ENCODE data around the gene MRRF. TPM values are rescaled to one million over a fixed set of nuclear protein-coding genes. Genes with fewer than 3 reads are reported as not detected.
"Not testable (repeated sequence)": the region's sequence is repeated elsewhere in the genome, so short reads cannot be mapped to it uniquely, and the experiment has no call there.

MRRF gene
- total and polyA plus RNA-seq, 2 experiments from 2014 or later, result 23.7 to 30.8 TPM

- TF ChIP-seq EZH2 (IDR thresholded peaks at IDR 0.05; ENCODE audit: insufficient read depth, poor library complexity, severe bottlenecking) (no peak), EZH2phosphoT487 (IDR thresholded peaks at IDR 0.05; ENCODE audit: insufficient read depth, low read depth) (no peak)
- WGBS, 2 experiments (ENCODE audit: low coverage in 1 of 2, low lambda C conversion rate in 2 of 2, missing lambda C conversion rate in 2 of 2), result 0 to 3% methylated on average over 1 of the region's 1 CpG
- DNase-seq, result peak; percentile 13
- H3K9me3 ChIP-seq (ENCODE audit: low read depth), result no peaks in the 10 kb centered on the region
- no peak overlapping the region for H3K9ac ChIP-seq
- peaks cover 19% of the 10 kb centered on the region; the same call in 1 of the 2 replicates for H3F3A ChIP-seq (ENCODE audit: insufficient read depth)
- H3K4me1 ChIP-seq (ENCODE audit: insufficient read depth), result peaks cover 15% of the 10 kb centered on the region; the same call in 1 of the 2 replicates
- H3K4me3 ChIP-seq, result no peak overlapping the region
- 0 out of 2 replicates have a peak overlapping the region, but pooled peaks have one; percentile 0 for H3K27ac ChIP-seq
- no peaks in the 10 kb centered on the region for H3K27me3 ChIP-seq (replicated peaks; ENCODE audit: insufficient read depth)
- H4K20me1 ChIP-seq (ENCODE audit: insufficient read depth), result no peaks in the 10 kb centered on the region
- in situ Hi-C loops (cut with MboI), result no loop called here
- peaks cover 3% of the 10 kb centered on the region; the same call in 1 of the 2 replicates for H3K79me2 ChIP-seq (ENCODE audit: insufficient read depth)
- no peak overlapping the region for H3K4me2 ChIP-seq (ENCODE audit: unreplicated experiment)
- no peak overlapping the region for H2AFZ ChIP-seq
- peaks cover 30% of the 10 kb centered on the region; the same call in 1 of the 2 replicates for H3K36me3 ChIP-seq (ENCODE audit: low read depth)
- H3K9me2 ChIP-seq (ENCODE audit: insufficient read depth), result no peaks in the 10 kb centered on the region
Observed at GRCh38 chr9:122325124-122325523, 60.4 kb downstream of the MRRF start.

DNA sequence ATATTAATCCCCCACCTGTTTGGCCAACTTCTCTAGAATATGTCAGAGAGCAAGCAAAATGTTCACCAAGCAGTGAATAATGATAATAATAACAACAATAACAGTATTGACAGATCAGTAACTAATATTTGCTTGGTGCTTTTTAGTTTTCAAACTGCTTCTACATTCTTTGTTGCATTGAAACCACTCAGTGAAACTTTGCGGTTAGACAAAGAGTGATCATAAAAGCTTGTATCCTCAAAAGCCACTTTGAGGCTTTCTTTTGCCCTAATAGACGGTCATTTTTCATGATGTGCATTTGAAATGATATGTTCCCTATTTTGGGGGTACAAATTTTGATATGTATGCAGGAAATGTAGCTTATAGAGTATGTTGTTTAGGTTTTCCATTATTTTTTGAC is 62.5 kb downstream of the MRRF start:
- H2AFZ ChIP-seq, result no peak overlapping the region
- H3K27me3 ChIP-seq (replicated peaks; ENCODE audit: insufficient read depth), result no peaks in the 10 kb centered on the region
- H3K9ac ChIP-seq, result no peak overlapping the region
- 95 to 100% methylated on average over 2 of the region's 2 CpGs for WGBS, 2 experiments (ENCODE audit: low coverage in 1 of 2, low lambda C conversion rate in 2 of 2, missing lambda C conversion rate in 2 of 2)
- no peak for DNase-seq
- no peaks in the 10 kb centered on the region for H3K79me2 ChIP-seq (ENCODE audit: insufficient read depth)
- H3K36me3 ChIP-seq (ENCODE audit: low read depth), result peaks cover 26% of the 10 kb centered on the region; the same call in 1 of the 2 replicates
- in situ Hi-C loops (cut with MboI), result no loop called here
- H4K20me1 ChIP-seq (ENCODE audit: insufficient read depth), result no peaks in the 10 kb centered on the region
- peaks cover 15% of the 10 kb centered on the region; the same call in 1 of the 2 replicates for H3K4me1 ChIP-seq (ENCODE audit: insufficient read depth)
- no peaks in the 10 kb centered on the region for H3K9me3 ChIP-seq (ENCODE audit: low read depth)
- H3K4me2 ChIP-seq (ENCODE audit: unreplicated experiment), result no peak overlapping the region
- no peak overlapping the region for H3K27ac ChIP-seq
- TF ChIP-seq EZH2 (IDR thresholded peaks at IDR 0.05; ENCODE audit: insufficient read depth, poor library complexity, severe bottlenecking), result no peak
- TF ChIP-seq EZH2phosphoT487 (IDR thresholded peaks at IDR 0.05; ENCODE audit: insufficient read depth, low read depth), result no peak
- H3K4me3 ChIP-seq, result no peak overlapping the region
- H3K9me2 ChIP-seq (ENCODE audit: insufficient read depth), result no peaks in the 10 kb centered on the region
- peaks cover 19% of the 10 kb centered on the region; the same call in 1 of the 2 replicates for H3F3A ChIP-seq (ENCODE audit: insufficient read depth)

- Histone ChIP-seq H3K4me1 (ENCODE audit: insufficient read depth) (peaks cover 11% of the 10 kb centered on the region; the same call in 1 of the 2 replicates), H3F3A (ENCODE audit: insufficient read depth) (peaks cover 8% of the 10 kb centered on the region; the same call in 1 of the 2 replicates), H3K79me2 (ENCODE audit: insufficient read depth) (no peaks in the 10 kb centered on the region), H3K27ac (no peak overlapping the region), H3K9ac (no peak overlapping the region), H3K36me3 (ENCODE audit: low read depth) (peaks cover 11% of the 10 kb centered on the region; the same call in 1 of the 2 replicates), H3K4me3 (no peak overlapping the region), H4K20me1 (ENCODE audit: insufficient read depth) (no peaks in the 10 kb centered on the region), H3K9me2 (ENCODE audit: insufficient read depth) (no peaks in the 10 kb centered on the region), H3K9me3 (ENCODE audit: low read depth) (no peaks in the 10 kb centered on the region), H3K4me2 (ENCODE audit: unreplicated experiment) (no peak overlapping the region), H2AFZ (no peak overlapping the region), H3K27me3 (replicated peaks; ENCODE audit: insufficient read depth) (no peaks in the 10 kb centered on the region)
- TF ChIP-seq EZH2 (IDR thresholded peaks at IDR 0.05; ENCODE audit: insufficient read depth, poor library complexity, severe bottlenecking) (no peak), EZH2phosphoT487 (IDR thresholded peaks at IDR 0.05; ENCODE audit: insufficient read depth, low read depth) (no peak)
- in situ Hi-C loops (cut with MboI), result no loop called here
- DNase-seq, result no peak
- WGBS, 2 experiments (ENCODE audit: low coverage in 1 of 2, low lambda C conversion rate in 2 of 2, missing lambda C conversion rate in 2 of 2), result 81 to 83% methylated on average over 3 of the region's 3 CpGs
Observed at GRCh38 chr9:122329597-122329996, 64.9 kb downstream of the MRRF start.

GRCh38 chr9:122330466-122330865 is 65.8 kb downstream of the MRRF start:
- H3K79me2 ChIP-seq (ENCODE audit: insufficient read depth); H3F3A ChIP-seq (ENCODE audit: insufficient read depth); H3K4me3 ChIP-seq; H3K4me2 ChIP-seq (ENCODE audit: unreplicated experiment); DNase-seq; H3K9ac ChIP-seq; H3K9me2 ChIP-seq (ENCODE audit: insufficient read depth); in situ Hi-C loops (cut with MboI); H4K20me1 ChIP-seq (ENCODE audit: insufficient read depth); H3K4me1 ChIP-seq (ENCODE audit: insufficient read depth); H3K36me3 ChIP-seq (ENCODE audit: low read depth); H3K27ac ChIP-seq; H3K9me3 ChIP-seq (ENCODE audit: low read depth); H2AFZ ChIP-seq; H3K27me3 ChIP-seq (replicated peaks; ENCODE audit: insufficient read depth): not testable (repeated sequence)
- WGBS, 2 experiments (ENCODE audit: low coverage in 1 of 2, low lambda C conversion rate in 2 of 2, missing lambda C conversion rate in 2 of 2), result 92 to 95% methylated on average over 6 of the region's 6 CpGs

DNA sequence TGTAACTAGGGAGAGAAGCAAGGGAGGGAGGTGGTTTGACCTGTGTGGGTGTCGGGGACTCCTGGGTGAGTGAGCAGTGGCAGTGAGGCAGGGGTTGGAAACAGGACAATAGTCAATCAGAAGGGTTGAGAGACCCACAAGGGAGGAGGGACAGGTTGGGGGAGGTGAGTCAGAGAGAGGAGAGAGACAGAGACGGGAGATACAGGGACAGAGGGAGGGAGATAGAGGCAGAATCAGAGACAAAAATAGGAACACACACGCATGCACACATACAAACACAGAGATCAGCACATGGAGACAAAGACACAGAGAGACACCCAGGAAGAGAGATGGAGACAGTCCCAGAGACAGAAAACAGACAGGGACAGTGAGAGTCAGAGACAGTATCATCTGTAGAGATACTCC is 66.8 kb downstream of the MRRF start:
- no peak overlapping the region for H3K27ac ChIP-seq
- H4K20me1 ChIP-seq (ENCODE audit: insufficient read depth), result no peaks in the 10 kb centered on the region
- H3F3A ChIP-seq (ENCODE audit: insufficient read depth), result no peaks in the 10 kb centered on the region
- no peak overlapping the region for H3K9ac ChIP-seq
- no peaks in the 10 kb centered on the region for H3K79me2 ChIP-seq (ENCODE audit: insufficient read depth)
- 87% methylated on average over 3 of the region's 3 CpGs for WGBS, 2 experiments (ENCODE audit: low coverage in 1 of 2, low lambda C conversion rate in 2 of 2, missing lambda C conversion rate in 2 of 2)
- H3K9me2 ChIP-seq (ENCODE audit: insufficient read depth), result no peaks in the 10 kb centered on the region
- no peak overlapping the region for H3K4me2 ChIP-seq (ENCODE audit: unreplicated experiment)
- in situ Hi-C loops (cut with MboI), result no loop called here
- H3K4me1 ChIP-seq (ENCODE audit: insufficient read depth), result no peaks in the 10 kb centered on the region
- H3K27me3 ChIP-seq (replicated peaks; ENCODE audit: insufficient read depth), result no peaks in the 10 kb centered on the region
- TF ChIP-seq EZH2 (IDR thresholded peaks at IDR 0.05; ENCODE audit: insufficient read depth, poor library complexity, severe bottlenecking), result no peak
- no peak for TF ChIP-seq EZH2phosphoT487 (IDR thresholded peaks at IDR 0.05; ENCODE audit: insufficient read depth, low read depth)
- peaks cover 9% of the 10 kb centered on the region; the same call in 1 of the 2 replicates for H3K36me3 ChIP-seq (ENCODE audit: low read depth)
- DNase-seq, result no peak
- no peak overlapping the region for H3K4me3 ChIP-seq
- H2AFZ ChIP-seq, result no peak overlapping the region
- no peaks in the 10 kb centered on the region for H3K9me3 ChIP-seq (ENCODE audit: low read depth)
